Fibroblast of pulmonary artery (primary cell): ENCODE measurements around the gene MYH14.
"Not testable (repeated sequence)": the region's sequence is repeated elsewhere in the genome, so short reads cannot be mapped to it uniquely, and the experiment has no call there.

Experiments used
- DNase-seq: peaks from one replicate; pipeline ENCODE4 v3.0.0-alpha.2; 2010; ENCODE audit warnings: low read depth
- H3K4me3 ChIP-seq: replicated peaks from 2 replicates; pipeline ENCODE4 v1.5.1; 2011; ENCODE audit warnings: low read depth, mild to moderate bottlenecking, control low read depth, low read length, moderate library complexity
- CTCF ChIP-seq: IDR thresholded peaks from 2 replicates; pipeline ENCODE4 v1.5.1; 2011; ENCODE audit warnings: mild to moderate bottlenecking, control low read depth, low read length, inconsistent platforms; ENCODE audit errors: missing control alignments

The MYH14 gene

GRCh38 chr19:50222691-50223438 lies 19.4 kb downstream of the MYH14 start:
- no peak for TF ChIP-seq CTCF
- no peak overlapping the region for H3K4me3 ChIP-seq
- no peak for DNase-seq

GRCh38 chr19:50223439-50223716 lies 20.0 kb downstream of the MYH14 start:
- H3K4me3 ChIP-seq: no peak overlapping the region
- no peak for TF ChIP-seq CTCF
- DNase-seq: no peak

- no peak for TF ChIP-seq CTCF
- no peak overlapping the region for H3K4me3 ChIP-seq
- no peak for DNase-seq
These were observed 21.7 kb downstream of the MYH14 start for GRCh38 chr19:50224986-50225747.

- H3K4me3 ChIP-seq: no peak overlapping the region
- no peak for DNase-seq
- no peak for TF ChIP-seq CTCF
These were observed 23.1 kb downstream of the MYH14 start for GRCh38 chr19:50226536-50226935.

GRCh38 chr19:50228153-50228552 lies 24.7 kb downstream of the MYH14 start:
- not testable (repeated sequence) for H3K4me3 ChIP-seq, DNase-seq

GRCh38 chr19:50230379-50231351 lies 27.2 kb downstream of the MYH14 start:
- DNase-seq: no peak
- no peak overlapping the region for H3K4me3 ChIP-seq
- TF ChIP-seq CTCF: no peak

GRCh38 chr19:50231417-50231816 lies 28.0 kb downstream of the MYH14 start:
- not testable (repeated sequence) for H3K4me3 ChIP-seq, DNase-seq
